Stimulated activated CD4-positive, alpha-beta T cell treated with anti-CD3 and anti-CD28 coated beads, TNF-alpha, amount 100 ng/mL, for 1 hour (primary cell): ENCODE data around the gene SBNO2.
A peak's percentile ranks its signal among the peaks of the same experiment; 100 is the strongest.
"Not testable (repeated sequence)": the region's sequence is repeated elsewhere in the genome, so short reads cannot be mapped to it uniquely, and the experiment has no call there.

Experiments used
- DNase-seq, 3 donors: peaks; one replicate each; pipeline ENCODE4 v3.0.0-alpha.2; 2020; ENCODE audit warnings: low read depth in 3 of 3, low spot score in 1 of 3

Gene SBNO2

GRCh38 chr19:1121395-1121794 lies 52.7 kb downstream of the SBNO2 start:
- DNase-seq, result no peak

GRCh38 chr19:1119475-1120217 lies 54.4 kb downstream of the SBNO2 start:
- no peak for DNase-seq

GRCh38 chr19:1118999-1119398 lies 55.1 kb downstream of the SBNO2 start:
- no peak for DNase-seq

- DNase-seq, result no peak
Measured at GRCh38 chr19:1117654-1118053, 56.4 kb downstream of the SBNO2 start.

GRCh38 chr19:1116726-1117581 lies 57.1 kb downstream of the SBNO2 start:
- DNase-seq, result no peak

GRCh38 chr19:1115646-1116420 lies 58.2 kb downstream of the SBNO2 start:
- DNase-seq, result no peak

- DNase-seq, result not testable (repeated sequence)
Measured at GRCh38 chr19:1114728-1115127, 59.3 kb downstream of the SBNO2 start.

GRCh38 chr19:1113986-1114483 lies 60.0 kb downstream of the SBNO2 start:
- no peak for DNase-seq

- DNase-seq, result peak; percentile 49 to 74 (median 52)
Measured at GRCh38 chr19:1113030-1113985, 60.8 kb downstream of the SBNO2 start.

GRCh38 chr19:1112268-1113029 lies 61.6 kb downstream of the SBNO2 start:
- DNase-seq, result no peak

- DNase-seq, result no peak
Measured at GRCh38 chr19:1111641-1112267, 62.3 kb downstream of the SBNO2 start.

- DNase-seq, result no peak
Measured at GRCh38 chr19:1110809-1111640, 63.0 kb downstream of the SBNO2 start.

- no peak for DNase-seq
Measured at GRCh38 chr19:1109697-1110671, 64.1 kb downstream of the SBNO2 start.

- DNase-seq, result no peak
Measured at GRCh38 chr19:1109032-1109551, 65.0 kb downstream of the SBNO2 start.

GRCh38 chr19:1108291-1109031 lies 65.6 kb downstream of the SBNO2 start:
- DNase-seq, result no peak

- DNase-seq, result no peak
Measured at GRCh38 chr19:1107661-1108261, 66.3 kb downstream of the SBNO2 start.
